Left forelimb (tissue), 1 donor: ENCODE results near the gene PEG3.
"Not testable (repeated sequence)": the region's sequence is repeated elsewhere in the genome, so short reads cannot be mapped to it uniquely, and the experiment has no call there.

Source experiments
- DNase-seq: peaks from one replicate; pipeline ENCODE4 v3.0.0-alpha.2; 2018; ENCODE audit warnings: low spot score

PEG3 gene

GRCh38 chr19:56840451-56841192, at the start of gene PEG3, which contains the start of gene ZIM2:
TSS of gene PEG3 (minus strand) at chr19:56840726. CDS start at chr19:56824655, 16,071 bp downstream.
TSS of gene ZIM2 (minus strand) at chr19:56840726. CDS start at chr19:56824277, 16,449 bp downstream.
- peak; percentile 91 for DNase-seq

GRCh38 chr19:56885173-56885985, 44.9 kb upstream of the PEG3 start:
- peak; percentile 45 for DNase-seq

DNA sequence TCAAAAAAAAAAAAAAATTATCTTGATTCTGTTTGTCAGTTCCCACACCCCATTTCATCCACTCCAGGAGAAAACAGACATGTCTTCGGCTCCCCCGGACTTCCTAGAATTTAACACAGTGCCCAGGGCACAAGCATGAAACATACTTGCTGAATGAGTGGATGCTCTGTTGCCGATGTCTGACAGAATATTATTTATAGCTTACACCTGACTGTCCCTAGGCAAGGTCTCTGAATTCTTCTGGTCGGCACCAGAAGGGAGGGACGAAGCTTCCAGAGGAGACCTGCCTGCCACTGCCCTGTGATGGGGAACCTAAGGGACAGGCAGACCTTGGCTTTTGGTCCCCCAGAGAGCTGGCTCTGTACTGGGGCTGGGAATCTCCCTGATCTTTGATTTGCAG, 43.9 kb upstream of the PEG3 start:
- no peak for DNase-seq

GRCh38 chr19:56880592-56881190, 40.2 kb upstream of the PEG3 start:
- DNase-seq = no peak

DNA sequence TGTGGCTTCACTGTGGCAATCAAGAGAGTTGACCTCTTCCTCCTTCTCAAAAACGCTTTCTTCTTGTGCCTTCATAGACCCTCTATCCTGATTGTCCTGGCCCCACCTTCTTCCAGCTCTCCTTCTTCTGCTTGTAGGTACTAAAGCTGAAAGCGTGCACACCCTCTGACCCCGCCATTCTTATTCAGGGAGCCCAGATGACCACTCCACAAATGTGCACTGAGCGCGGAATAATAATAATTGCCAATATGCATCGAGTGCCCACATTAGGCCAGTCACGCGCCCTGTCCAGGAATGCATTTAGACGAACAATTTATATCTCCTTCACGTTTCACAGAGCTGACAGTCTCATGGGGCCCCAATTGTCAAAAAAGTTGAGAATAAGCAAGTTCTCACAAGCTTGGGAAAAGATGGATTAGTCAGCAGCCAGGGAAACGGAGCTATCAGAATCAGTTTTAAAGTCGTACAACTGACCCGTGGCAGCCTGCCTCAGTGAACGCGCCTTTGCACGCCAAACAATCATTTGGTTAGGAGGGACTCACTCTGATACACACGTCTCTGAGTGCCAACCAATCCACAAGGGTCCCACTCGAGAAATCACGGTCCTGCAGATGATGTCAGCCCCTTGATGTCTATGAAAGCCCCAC, 36.7 kb upstream of the PEG3 start:
- no peak for DNase-seq

- no peak for DNase-seq
Measured at GRCh38 chr19:56875717-56876116, 35.2 kb upstream of the PEG3 start.

DNA sequence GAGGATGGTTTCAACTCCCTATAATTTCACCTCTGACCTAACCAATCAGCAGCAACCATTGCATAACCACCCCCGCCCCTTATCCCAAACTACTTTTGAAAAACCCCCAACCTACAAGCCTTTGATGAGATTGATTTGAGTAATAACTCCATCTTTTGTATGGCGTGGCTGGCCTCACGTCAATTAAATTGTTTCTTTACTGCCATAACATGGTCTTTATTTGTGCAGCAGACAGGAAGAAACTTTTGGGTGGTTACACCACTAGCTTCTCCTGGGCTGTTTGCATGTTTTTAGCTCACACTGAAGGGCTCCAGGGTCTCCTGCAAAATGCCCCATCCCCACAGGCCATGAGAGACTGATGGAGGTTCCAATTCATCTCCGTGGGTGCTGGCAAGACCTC, 34.0 kb upstream of the PEG3 start:
- DNase-seq = no peak

- no peak for DNase-seq
Measured at GRCh38 chr19:56873493-56873892, 33.0 kb upstream of the PEG3 start.

GRCh38 chr19:56869886-56870285, 29.4 kb upstream of the PEG3 start:
- no peak for DNase-seq

DNA sequence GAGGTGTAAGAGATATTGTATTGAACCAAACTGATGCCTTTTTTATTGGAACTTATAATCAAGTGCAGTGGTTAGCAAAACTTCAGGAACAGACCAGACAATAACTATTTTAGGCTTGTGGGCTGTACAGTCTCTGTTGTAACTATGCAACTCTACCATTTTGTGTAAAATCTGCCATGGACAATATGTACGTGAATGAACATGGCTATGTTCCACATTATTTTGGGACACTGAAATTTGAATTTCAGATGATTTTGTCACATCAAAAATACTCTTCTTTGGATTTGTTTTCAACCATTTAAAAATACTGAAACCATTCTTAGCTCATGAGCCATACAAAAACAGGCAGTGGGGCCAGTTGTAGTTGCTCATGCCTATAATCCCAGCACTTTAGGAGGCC, 27.9 kb upstream of the PEG3 start:
- no peak for DNase-seq

- no peak for DNase-seq
Measured at GRCh38 chr19:56866538-56866937, 26.0 kb upstream of the PEG3 start.

DNA sequence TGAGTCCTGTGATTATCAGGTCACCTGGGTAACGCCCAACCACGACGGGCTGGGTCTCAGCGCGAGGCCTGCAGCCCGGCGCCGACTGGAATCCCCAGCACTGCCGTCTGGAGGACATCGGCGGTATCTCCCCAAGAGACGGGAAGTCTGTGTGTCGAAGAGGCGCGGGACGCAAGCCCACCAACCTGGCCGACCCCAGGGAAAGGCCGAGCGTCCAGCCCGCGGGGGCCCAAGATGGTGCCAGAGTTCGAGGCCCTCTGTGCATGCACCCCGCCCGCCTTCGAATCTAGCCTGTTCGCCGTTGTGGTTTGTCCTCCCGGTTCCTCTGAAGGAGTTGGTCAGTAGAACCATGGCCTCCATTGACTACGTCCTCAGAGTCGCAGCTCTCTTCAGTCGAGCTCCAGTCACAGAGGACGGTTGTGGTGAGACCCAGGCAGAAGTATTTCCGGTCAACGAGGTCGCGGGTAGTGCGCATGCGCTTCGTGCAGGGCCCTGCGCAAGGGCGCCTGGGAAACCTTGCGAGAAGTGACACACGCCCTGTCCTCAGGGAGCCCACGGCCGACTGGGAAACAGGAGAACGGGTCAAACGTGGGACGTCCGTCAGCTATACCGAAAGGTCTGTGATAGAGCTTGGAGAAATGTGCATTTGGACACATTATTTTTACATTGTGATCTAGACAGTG, 24.1 kb upstream of the PEG3 start:
- no peak for DNase-seq

GRCh38 chr19:56862741-56863140, 22.2 kb upstream of the PEG3 start:
- no peak for DNase-seq

- not testable (repeated sequence) for DNase-seq
Measured at GRCh38 chr19:56860409-56860808, 19.9 kb upstream of the PEG3 start.

- no peak for DNase-seq
Measured at GRCh38 chr19:56858026-56858425, 17.5 kb upstream of the PEG3 start.

- no peak for DNase-seq
Measured at GRCh38 chr19:56856822-56857221, 16.3 kb upstream of the PEG3 start.

DNA sequence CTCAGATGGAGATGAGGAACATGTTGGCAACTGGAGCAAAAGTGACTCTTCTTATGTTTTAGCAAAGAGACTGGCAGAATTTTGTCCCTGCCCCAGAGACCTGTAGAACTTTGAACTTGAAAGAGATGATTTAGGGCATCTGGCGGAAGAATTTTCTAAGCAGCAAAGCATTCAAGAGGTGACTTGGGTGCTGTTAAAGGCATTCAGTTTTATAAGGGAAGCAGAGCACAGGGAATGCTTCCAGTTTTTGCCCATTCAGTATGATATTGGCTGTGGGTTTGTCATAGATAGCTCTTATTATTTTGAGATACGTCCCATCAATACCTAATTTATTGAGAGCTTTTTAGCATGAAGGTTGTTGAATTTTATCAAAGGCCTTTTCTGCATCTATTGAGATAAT, 11.8 kb upstream of the PEG3 start:
- not testable (repeated sequence) for DNase-seq

DNA sequence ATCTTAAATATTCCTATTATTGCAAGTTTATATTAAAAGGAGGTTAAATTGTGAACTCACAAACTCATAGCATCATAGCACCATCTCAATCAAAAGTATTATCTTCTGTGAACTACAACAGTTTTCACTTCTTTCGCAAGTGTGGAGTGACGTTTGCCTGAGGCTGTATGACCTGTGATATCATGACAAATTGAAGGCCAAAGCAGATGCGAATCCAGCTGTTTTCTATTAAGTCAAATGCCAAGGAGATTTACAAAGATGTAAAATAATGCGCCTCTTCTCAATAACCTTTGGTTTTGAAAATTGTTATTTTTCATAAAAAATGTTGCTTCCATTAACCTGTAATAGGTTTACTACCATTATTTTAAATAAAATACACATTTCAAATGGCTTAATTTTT, 7.6 kb upstream of the PEG3 start:
- no peak for DNase-seq

GRCh38 chr19:56842412-56842811, 1.9 kb upstream of the PEG3 start:
- DNase-seq = no peak

DNA sequence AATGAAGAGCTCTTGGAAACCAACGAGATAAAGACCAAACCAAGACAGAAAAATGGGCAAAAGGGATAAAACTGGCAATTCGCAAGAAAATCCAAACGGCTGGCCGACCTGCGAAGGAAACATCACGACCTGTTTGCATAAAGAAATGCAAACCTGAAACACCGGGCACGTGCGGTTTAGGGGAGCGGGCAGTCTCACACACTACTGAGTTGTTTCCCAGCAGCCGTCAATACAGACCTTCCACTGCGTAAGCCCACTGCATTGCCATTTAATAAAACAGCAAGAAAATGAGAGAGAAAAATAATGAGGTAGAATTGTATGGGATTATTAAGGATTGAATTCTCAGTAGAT, 642 bp upstream of the PEG3 start:
- DNase-seq = no peak

DNA sequence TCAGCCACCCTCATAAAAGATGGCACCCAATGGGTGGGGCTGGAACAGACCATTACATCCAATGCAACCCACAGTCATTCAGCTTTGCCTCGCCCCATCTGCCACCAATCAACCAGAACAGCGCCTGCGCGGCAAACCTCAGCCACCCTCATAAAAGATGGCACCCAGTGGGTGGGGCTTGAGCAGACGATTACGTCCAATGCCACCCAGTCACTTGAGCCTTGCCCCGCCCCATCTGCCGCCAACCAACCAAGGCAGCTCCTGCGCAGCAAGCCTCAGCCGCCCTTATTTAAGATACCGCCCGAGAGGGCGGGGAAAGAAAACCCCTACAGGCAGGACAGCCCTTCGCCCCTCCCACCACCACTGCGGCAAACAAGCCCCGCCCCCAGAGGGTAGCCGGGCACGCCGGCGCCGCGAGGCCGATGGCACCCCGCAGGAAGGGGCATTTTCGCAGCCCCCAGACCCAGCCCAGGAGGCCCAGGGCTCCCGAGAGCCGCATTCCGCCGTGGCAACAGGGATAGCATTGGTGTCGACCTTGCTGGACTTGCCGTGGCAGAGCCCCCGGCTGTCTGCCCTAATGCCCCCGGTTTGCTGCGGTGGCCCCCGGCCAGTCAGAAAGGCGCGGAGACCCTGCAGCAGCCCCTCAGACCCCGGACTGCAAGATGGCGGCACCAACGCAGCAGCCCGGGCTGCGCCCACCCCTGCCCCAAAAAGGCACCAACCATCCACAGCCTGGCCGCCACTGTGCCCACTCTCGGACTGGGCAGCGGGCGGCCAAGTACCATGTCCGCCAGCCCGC, 675 bp downstream of the PEG3 start:
- DNase-seq = peak; percentile 92
